NCI-H2171 treated with DMSO at 0.1 percent for 48 hours (cell line): ENCODE results near the gene KIAA1671.
"Not testable (repeated sequence)": the region's sequence is repeated elsewhere in the genome, so short reads cannot be mapped to it uniquely, and the experiment has no call there.

Experiments used
- DNase-seq: peaks from one replicate; lab custom pipeline; 2025; lab: John Stamatoyannopoulos, UW

The KIAA1671 gene

GRCh38 chr22:25201557-25202273 lies 249.2 kb downstream of the KIAA1671 start:
- DNase-seq: no peak

- peak; percentile 61 for DNase-seq
Measured at GRCh38 chr22:25202290-25202921, 249.9 kb downstream of the KIAA1671 start.

- no peak for DNase-seq
Measured at GRCh38 chr22:25203082-25203481, 250.6 kb downstream of the KIAA1671 start.

GRCh38 chr22:25204547-25204946 lies 252.0 kb downstream of the KIAA1671 start:
- not testable (repeated sequence) for DNase-seq

GRCh38 chr22:25205847-25206246 lies 253.3 kb downstream of the KIAA1671 start:
- DNase-seq: no peak

- no peak for DNase-seq
Measured at GRCh38 chr22:25206998-25207397, 254.5 kb downstream of the KIAA1671 start.

- no peak for DNase-seq
Measured at GRCh38 chr22:25207553-25208157, 255.1 kb downstream of the KIAA1671 start.

- DNase-seq: no peak
Measured at GRCh38 chr22:25208328-25208727, 255.8 kb downstream of the KIAA1671 start.

- no peak for DNase-seq
Measured at GRCh38 chr22:25208743-25209505, 256.4 kb downstream of the KIAA1671 start.

- DNase-seq: no peak
Measured at GRCh38 chr22:25210793-25211192, 258.3 kb downstream of the KIAA1671 start.

- DNase-seq: no peak
Measured at GRCh38 chr22:25212337-25212736, 259.8 kb downstream of the KIAA1671 start.

GRCh38 chr22:25213221-25213620 lies 260.7 kb downstream of the KIAA1671 start:
- no peak for DNase-seq

- no peak for DNase-seq
Measured at GRCh38 chr22:25216230-25216629, 263.7 kb downstream of the KIAA1671 start.

- no peak for DNase-seq
Measured at GRCh38 chr22:25219211-25219689, 266.7 kb downstream of the KIAA1671 start, which contains the start of gene CRYBB2. CRYBB2 (plus strand) TSS chr22:25219639; CDS start chr22:25221430, 1,791 bp downstream.

- peak; percentile 35 for DNase-seq
Measured at GRCh38 chr22:25219948-25220442, 267.5 kb downstream of the KIAA1671 start.

- DNase-seq: no peak
Measured at GRCh38 chr22:25221790-25222189, 269.3 kb downstream of the KIAA1671 start.

GRCh38 chr22:25223269-25223850 lies 270.8 kb downstream of the KIAA1671 start:
- no peak for DNase-seq

GRCh38 chr22:25228822-25229221 lies 276.3 kb downstream of the KIAA1671 start:
- DNase-seq: no peak

- DNase-seq: not testable (repeated sequence)
Measured at GRCh38 chr22:25230760-25231159, 278.2 kb downstream of the KIAA1671 start.

GRCh38 chr22:25232301-25232700 lies 279.8 kb downstream of the KIAA1671 start:
- DNase-seq: no peak

- not testable (repeated sequence) for DNase-seq
Measured at GRCh38 chr22:25233706-25234105, 281.2 kb downstream of the KIAA1671 start.
